Effector CD8-positive, alpha-beta T cell (primary cell): Measurements from ENCODE around the gene MARCHF3.
"Not testable (repeated sequence)": the region's sequence is repeated elsewhere in the genome, so short reads cannot be mapped to it uniquely, and the experiment has no call there.

Experiments
- DNase-seq: peaks from one replicate; lab custom pipeline; 2025; lab: John Stamatoyannopoulos, UW

Gene MARCHF3

GRCh38 chr5:127046343-127047072 lies 16.1 kb upstream of the MARCHF3 start:
- DNase-seq, result no peak

- no peak for DNase-seq
Observed at GRCh38 chr5:127042593-127042992, 12.2 kb upstream of the MARCHF3 start.

GRCh38 chr5:127041571-127041970 lies 11.2 kb upstream of the MARCHF3 start:
- no peak for DNase-seq

- DNase-seq, result no peak
Observed at GRCh38 chr5:127040796-127041520, 10.6 kb upstream of the MARCHF3 start.

GRCh38 chr5:127038550-127038949 lies 8.2 kb upstream of the MARCHF3 start:
- no peak for DNase-seq

- no peak for DNase-seq
Observed at GRCh38 chr5:127031863-127032232, 1.5 kb upstream of the MARCHF3 start.

GRCh38 chr5:127031147-127031862 lies 947 bp upstream of the MARCHF3 start:
- DNase-seq, result no peak

- DNase-seq, result peak; percentile 8
Observed at GRCh38 chr5:127029581-127030258, 638 bp downstream of the MARCHF3 start.

- no peak for DNase-seq
Observed at GRCh38 chr5:127028822-127029457, 1.4 kb downstream of the MARCHF3 start.

- DNase-seq, result no peak
Observed at GRCh38 chr5:127027539-127027938, 2.8 kb downstream of the MARCHF3 start.

- DNase-seq, result no peak
Observed at GRCh38 chr5:127026166-127026565, 4.2 kb downstream of the MARCHF3 start.

- no peak for DNase-seq
Observed at GRCh38 chr5:127025467-127025866, 4.9 kb downstream of the MARCHF3 start.

- DNase-seq, result no peak
Observed at GRCh38 chr5:127024821-127025220, 5.5 kb downstream of the MARCHF3 start.

GRCh38 chr5:127023552-127024191 lies 6.7 kb downstream of the MARCHF3 start:
- DNase-seq, result not testable (repeated sequence)

GRCh38 chr5:127022846-127023245 lies 7.5 kb downstream of the MARCHF3 start:
- no peak for DNase-seq

- no peak for DNase-seq
Observed at GRCh38 chr5:127019928-127020327, 10.4 kb downstream of the MARCHF3 start.

GRCh38 chr5:127016722-127017121 lies 13.6 kb downstream of the MARCHF3 start:
- not testable (repeated sequence) for DNase-seq

- no peak for DNase-seq
Observed at GRCh38 chr5:127015716-127016115, 14.6 kb downstream of the MARCHF3 start.

- no peak for DNase-seq
Observed at GRCh38 chr5:127014573-127014972, 15.8 kb downstream of the MARCHF3 start.

GRCh38 chr5:127013407-127013806 lies 17.0 kb downstream of the MARCHF3 start:
- no peak for DNase-seq

- no peak for DNase-seq
Observed at GRCh38 chr5:127012916-127013315, 17.4 kb downstream of the MARCHF3 start.
